GM12878 (cell line): ENCODE data around the gene COL16A1.

ENCODE experiments used
- CEBPZ ChIP-seq: fragments of 150-350 bp; IDR thresholded peaks from 2 replicates; pipeline ENCODE4 v1.6.1; 2016; ENCODE audit warnings: low read depth, low read length
- CTCF ChIP-seq, 3 experiments: IDR thresholded peaks in 2 of 3; conservative IDR thresholded peaks in 1 of 3; 2 replicates each; pipeline ENCODE4 v1.5.1; 2011; ENCODE audit warnings: low read depth in 3 of 3, low read length in 3 of 3, mild to moderate bottlenecking in 3 of 3, control low read depth in 2 of 3, moderate library complexity in 2 of 3, inconsistent platforms in 1 of 3, mixed read lengths in 1 of 3; ENCODE audit not compliant: control insufficient read depth in 2 of 3, insufficient read depth in 1 of 3; ENCODE audit errors: extremely low read depth in 1 of 3
- EED ChIP-seq: sonication (generic); IDR thresholded peaks from 2 replicates; pipeline ENCODE4 v1.6.1; 2016; ENCODE audit warnings: antibody characterized with exemption, low read depth
- EZH2 ChIP-seq: IDR thresholded peaks from 2 replicates; pipeline ENCODE4 v1.6.1; 2012; ENCODE audit warnings: low read depth, mild to moderate bottlenecking, control low read depth, inconsistent platforms, low read length, borderline replicate concordance; ENCODE audit not compliant: control insufficient read depth
- JUND ChIP-seq: IDR thresholded peaks from 2 replicates; pipeline ENCODE4 v1.6.1; 2012; ENCODE audit warnings: low read depth, mild to moderate bottlenecking, low read length, improper control_type of control experiment, moderate library complexity
- POLR2A ChIP-seq: IDR thresholded peaks from 2 replicates; pipeline ENCODE4 v1.6.1; 2011; ENCODE audit warnings: low read depth, mild to moderate bottlenecking, low read length

- TF ChIP-seq POLR2A (no peak), EZH2 (no peak), CTCF (IDR thresholded peaks at IDR 0.05 in 2 of 3, conservative IDR thresholded peaks at IDR 0.05 in 1 of 3; ENCODE audit: control insufficient read depth in 2 of 3, extremely low read depth in 1 of 3, insufficient read depth in 1 of 3, low read depth in 3 of 3, low read length in 3 of 3) (no peak), EED (no peak), CEBPZ (no peak), JUND (no peak)
Measured at GRCh38 chr1:31706384-31707058, 2.7 kb upstream of the COL16A1 start.
